Stimulated activated naive CD8-positive, alpha-beta T cell treated with anti-CD3 and anti-CD28 coated beads, Interleukin-15, Interleukin-2, amounts not matched to agents 100 ng/mL and 50 ng/mL, for 24 hours (primary cell): ENCODE results near the gene LRP2.
A peak's percentile ranks its signal among the peaks of the same experiment; 100 is the strongest.

Experiments used
- H3K27ac Mint-ChIP-seq: one replicate; pipeline ENCODE4 v1.8.0; 2021; ENCODE audit warnings: mild to moderate bottlenecking, mixed read lengths
- H3K27me3 Mint-ChIP-seq: one replicate; pipeline ENCODE4 v1.8.0; 2021; ENCODE audit warnings: mixed read lengths
- H3K36me3 Mint-ChIP-seq: one replicate; pipeline ENCODE4 v1.8.0; 2021; ENCODE audit warnings: low read depth, mixed read lengths
- H3K4me1 Mint-ChIP-seq: one replicate; pipeline ENCODE4 v1.8.0; 2021; ENCODE audit warnings: low read depth, mixed read lengths
- H3K4me3 Mint-ChIP-seq: one replicate; pipeline ENCODE4 v1.8.0; 2021; ENCODE audit warnings: mild to moderate bottlenecking, mixed read lengths
- H3K9me3 Mint-ChIP-seq: one replicate; pipeline ENCODE4 v1.8.0; 2021; ENCODE audit warnings: mixed read lengths

The LRP2 gene

GRCh38 chr2:169131587-169132512, 230.5 kb downstream of the LRP2 start:
- no peaks in the 10 kb centered on the region for H3K9me3 Mint-ChIP-seq
- H3K36me3 Mint-ChIP-seq, result no peaks in the 10 kb centered on the region
- no peak overlapping the region for H3K27ac Mint-ChIP-seq
- H3K27me3 Mint-ChIP-seq, result no peaks in the 10 kb centered on the region
- H3K4me1 Mint-ChIP-seq, result no peaks in the 10 kb centered on the region
- no peak overlapping the region for H3K4me3 Mint-ChIP-seq

GRCh38 chr2:169129703-169130243, 232.6 kb downstream of the LRP2 start:
- Mint-ChIP-seq H3K9me3 (no peaks in the 10 kb centered on the region), H3K4me3 (no peak overlapping the region), H3K4me1 (no peaks in the 10 kb centered on the region), H3K27ac (no peak overlapping the region), H3K36me3 (no peaks in the 10 kb centered on the region), H3K27me3 (no peaks in the 10 kb centered on the region)

- peaks cover 12% of the 10 kb centered on the region for H3K27me3 Mint-ChIP-seq
- no peaks in the 10 kb centered on the region for H3K4me1 Mint-ChIP-seq
- no peaks in the 10 kb centered on the region for H3K36me3 Mint-ChIP-seq
- H3K9me3 Mint-ChIP-seq, result no peaks in the 10 kb centered on the region
- no peak overlapping the region for H3K4me3 Mint-ChIP-seq
- H3K27ac Mint-ChIP-seq, result no peak overlapping the region
These were observed 242.5 kb downstream of the LRP2 start for GRCh38 chr2:169119851-169120250.

- H3K36me3 Mint-ChIP-seq, result no peaks in the 10 kb centered on the region
- no peak overlapping the region for H3K27ac Mint-ChIP-seq
- peaks cover 12% of the 10 kb centered on the region for H3K27me3 Mint-ChIP-seq
- no peak overlapping the region for H3K4me3 Mint-ChIP-seq
- H3K9me3 Mint-ChIP-seq, result no peaks in the 10 kb centered on the region
- no peaks in the 10 kb centered on the region for H3K4me1 Mint-ChIP-seq
These were observed 243.1 kb downstream of the LRP2 start for GRCh38 chr2:169119123-169119760.

- H3K36me3 Mint-ChIP-seq, result no peaks in the 10 kb centered on the region
- H3K4me1 Mint-ChIP-seq, result no peaks in the 10 kb centered on the region
- H3K27me3 Mint-ChIP-seq, result peaks cover 12% of the 10 kb centered on the region
- H3K27ac Mint-ChIP-seq, result no peak overlapping the region
- H3K4me3 Mint-ChIP-seq, result no peak overlapping the region
- no peaks in the 10 kb centered on the region for H3K9me3 Mint-ChIP-seq
These were observed 244.3 kb downstream of the LRP2 start for GRCh38 chr2:169118060-169118459.

GRCh38 chr2:169116993-169117392, 245.3 kb downstream of the LRP2 start:
- no peaks in the 10 kb centered on the region for H3K9me3 Mint-ChIP-seq
- H3K27me3 Mint-ChIP-seq, result peaks cover 12% of the 10 kb centered on the region
- no peak overlapping the region for H3K27ac Mint-ChIP-seq
- H3K36me3 Mint-ChIP-seq, result no peaks in the 10 kb centered on the region
- no peak overlapping the region for H3K4me3 Mint-ChIP-seq
- no peaks in the 10 kb centered on the region for H3K4me1 Mint-ChIP-seq

- no peaks in the 10 kb centered on the region for H3K9me3 Mint-ChIP-seq
- H3K4me1 Mint-ChIP-seq, result no peaks in the 10 kb centered on the region
- no peaks in the 10 kb centered on the region for H3K36me3 Mint-ChIP-seq
- H3K27me3 Mint-ChIP-seq, result peaks cover 6% of the 10 kb centered on the region
- H3K4me3 Mint-ChIP-seq, result no peak overlapping the region
- no peak overlapping the region for H3K27ac Mint-ChIP-seq
These were observed 246.0 kb downstream of the LRP2 start for GRCh38 chr2:169116327-169116726.

GRCh38 chr2:169114056-169114455, 248.3 kb downstream of the LRP2 start:
- Mint-ChIP-seq H3K9me3 (no peaks in the 10 kb centered on the region), H3K27me3 (peaks cover 6% of the 10 kb centered on the region), H3K36me3 (no peaks in the 10 kb centered on the region)

GRCh38 chr2:169112841-169113240, 249.5 kb downstream of the LRP2 start:
- no peak overlapping the region for H3K4me3 Mint-ChIP-seq
- H3K4me1 Mint-ChIP-seq, result peaks cover 19% of the 10 kb centered on the region
- H3K36me3 Mint-ChIP-seq, result no peaks in the 10 kb centered on the region
- H3K27me3 Mint-ChIP-seq, result peaks cover 6% of the 10 kb centered on the region
- H3K27ac Mint-ChIP-seq, result no peak overlapping the region
- H3K9me3 Mint-ChIP-seq, result no peaks in the 10 kb centered on the region

More at GRCh38 chr2:169114056-169114455, 248.3 kb downstream of the LRP2 start:
- Mint-ChIP-seq H3K4me3 (no peak overlapping the region), H3K27ac (no peak overlapping the region), H3K4me1 (peaks cover 6% of the 10 kb centered on the region)

- Mint-ChIP-seq H3K4me1 (peaks cover 38% of the 10 kb centered on the region), H3K9me3 (no peaks in the 10 kb centered on the region), H3K27ac (no peak overlapping the region), H3K27me3 (no peaks in the 10 kb centered on the region), H3K36me3 (no peaks in the 10 kb centered on the region), H3K4me3 (no peak overlapping the region)
These were observed 251.4 kb downstream of the LRP2 start for GRCh38 chr2:169110916-169111315.

- H3K4me3 Mint-ChIP-seq, result no peak overlapping the region
- no peaks in the 10 kb centered on the region for H3K9me3 Mint-ChIP-seq
- H3K4me1 Mint-ChIP-seq, result peaks cover 43% of the 10 kb centered on the region
- no peaks in the 10 kb centered on the region for H3K27me3 Mint-ChIP-seq
- no peaks in the 10 kb centered on the region for H3K36me3 Mint-ChIP-seq
- H3K27ac Mint-ChIP-seq, result no peak overlapping the region
These were observed 251.9 kb downstream of the LRP2 start for GRCh38 chr2:169110419-169110818.

- Mint-ChIP-seq H3K4me3 (no peak overlapping the region), H3K27ac (no peak overlapping the region)
These were observed 252.6 kb downstream of the LRP2 start for GRCh38 chr2:169109502-169110409.

GRCh38 chr2:169108099-169108884, 254.0 kb downstream of the LRP2 start:
- Mint-ChIP-seq H3K27me3 (no peaks in the 10 kb centered on the region), H3K36me3 (no peaks in the 10 kb centered on the region), H3K4me3 (peak overlapping the region; percentile 14), H3K27ac (peak overlapping the region; percentile 56), H3K4me1 (peaks cover 54% of the 10 kb centered on the region), H3K9me3 (no peaks in the 10 kb centered on the region)

More at GRCh38 chr2:169109502-169110409, 252.6 kb downstream of the LRP2 start:
- no peaks in the 10 kb centered on the region for H3K9me3 Mint-ChIP-seq
- no peaks in the 10 kb centered on the region for H3K36me3 Mint-ChIP-seq
- peaks cover 49% of the 10 kb centered on the region for H3K4me1 Mint-ChIP-seq
- no peaks in the 10 kb centered on the region for H3K27me3 Mint-ChIP-seq

- H3K36me3 Mint-ChIP-seq, result no peaks in the 10 kb centered on the region
- no peak overlapping the region for H3K4me3 Mint-ChIP-seq
- no peaks in the 10 kb centered on the region for H3K9me3 Mint-ChIP-seq
- no peak overlapping the region for H3K27ac Mint-ChIP-seq
- H3K27me3 Mint-ChIP-seq, result no peaks in the 10 kb centered on the region
- H3K4me1 Mint-ChIP-seq, result peaks cover 54% of the 10 kb centered on the region
These were observed 254.7 kb downstream of the LRP2 start for GRCh38 chr2:169107645-169108044.
